Lung (tissue), 12 donors: ENCODE data around the gene ARL3. TPM values are rescaled to one million over a fixed set of nuclear protein-coding genes. Genes with fewer than 3 reads are reported as not detected.

ENCODE experiments used
- ATAC-seq: fragments of 200-7000 bp; cut with Tn5 transposase; one replicate; pipeline ENCODE4 v1.9.1; 2020; ENCODE audit warnings: moderate number of reproducible peaks; ENCODE audit not compliant: insufficient read depth, low FRiP score
- DNase-seq, 3 donors: peaks; one replicate each; pipeline ENCODE4 v3.0.0-alpha.2; 2013 to 2017
- H3K27ac ChIP-seq, 2 donors: one replicate each; pipeline ENCODE4 v1.5.1; 2013; ENCODE audit warnings: mild to moderate bottlenecking in 2 of 2, moderate library complexity in 2 of 2, control low read depth in 1 of 2, inconsistent platforms in 1 of 2, low read depth in 1 of 2, low read length in 1 of 2
- H3K27me3 ChIP-seq, 3 donors: one replicate each; pipeline ENCODE4 v1.5.1; 2013; ENCODE audit warnings: low read length in 2 of 3; ENCODE audit not compliant: control insufficient read depth in 3 of 3, insufficient read depth in 3 of 3
- H3K36me3 ChIP-seq, 4 donors: one replicate each; pipeline ENCODE4 v1.5.1; 2013; ENCODE audit warnings: low read length in 4 of 4, mild to moderate bottlenecking in 1 of 4, moderate library complexity in 1 of 4; ENCODE audit not compliant: control insufficient read depth in 4 of 4, insufficient read depth in 4 of 4
- H3K4me1 ChIP-seq, 5 donors: one replicate each; pipeline ENCODE4 v1.5.1; 2013; ENCODE audit warnings: low read length in 5 of 5, mild to moderate bottlenecking in 2 of 5, moderate library complexity in 1 of 5; ENCODE audit not compliant: control insufficient read depth in 5 of 5, insufficient read depth in 5 of 5
- H3K4me3 ChIP-seq: one replicate; pipeline ENCODE4 v1.5.1; 2013; ENCODE audit warnings: mild to moderate bottlenecking, control low read depth, moderate library complexity
- H3K9ac ChIP-seq, 2 donors: one replicate each; pipeline ENCODE4 v1.5.1; 2013; ENCODE audit warnings: low read length in 2 of 2, control low read depth in 1 of 2; ENCODE audit not compliant: insufficient read depth in 1 of 2
- H3K9me3 ChIP-seq, 4 donors: one replicate each; pipeline ENCODE4 v1.5.1; 2013; ENCODE audit warnings: low read length in 3 of 4, mild to moderate bottlenecking in 1 of 4, moderate library complexity in 1 of 4; ENCODE audit not compliant: control insufficient read depth in 4 of 4, insufficient read depth in 3 of 4
- CTCF ChIP-seq: IDR thresholded peaks from 2 replicates; pipeline ENCODE4 v1.5.1; 2012; ENCODE audit warnings: mild to moderate bottlenecking; ENCODE audit errors: control extremely low read depth, extremely low read depth
- WGBS, 2 donors: extraction: QIAGEN DNeasy Blood & Tissue Kit; methylation state at CpG; one replicate each; pipeline ENCODE4 v1.1.7; 2013; 5-methylcytosine and 5-hydroxymethylcytosine counted together
- polyA plus RNA-seq, 2 donors: library from polyadenylated mRNA; stranded (reverse); fragments of 200-250 nt; gene quantifications; one replicate each; pipeline ENCODE4 v1.2.1, GENCODE V29; 2013
- total RNA-seq, 2 donors: library from RNA; depleted of rRNA in 1 of 2; stranded (reverse); fragments of >200 nt in 1 of 2; gene quantifications; one replicate each; pipeline ENCODE4 v1.2.1, GENCODE V29; 2014 to 2021
- donor health status: control.
- donor health status: control.
- donor health status: Bipolar disorder and iron deficiency.
- donor health status: healthy.
- donor health status: DM: yes; HTN: yes; CAD: no.

ARL3 gene
- total and polyA plus RNA-seq, 4 donors = 6.7 to 12.2 (median 9.7) TPM

- Histone ChIP-seq H3K9me3 (no peaks in the 10 kb centered on the region), H3K9ac (peak overlapping the region in 1 of 2 donors; percentile 93), H3K4me1 (peaks cover 17 to 55% (median 39%) of the 10 kb centered on the region in 5 donors), H3K36me3 (peaks cover 0 to 21% (median 0%) of the 10 kb centered on the region in 4 donors), H3K4me3 (peak overlapping the region; percentile 87), H3K27ac (peak overlapping the region; percentile 96 to 100), H3K27me3 (no peaks in the 10 kb centered on the region)
- ATAC-seq (no peak), DNase-seq (peak; percentile 41 to 67 (median 55))
- TF ChIP-seq CTCF = no peak
- 10 to 12% methylated on average over 18 of the region's 18 CpGs for WGBS, 2 donors
Measured at GRCh38 chr10:102646610-102647442, 67.4 kb downstream of the ARL3 start.

GRCh38 chr10:102645741-102646609, 68.2 kb downstream of the ARL3 start:
- Histone ChIP-seq H3K4me1 (peaks cover 17 to 52% (median 39%) of the 10 kb centered on the region in 5 donors), H3K36me3 (peaks cover 0 to 16% (median 0%) of the 10 kb centered on the region in 4 donors)
- 0 to 1% methylated on average over 29 of the region's 29 CpGs for WGBS, 2 donors

GRCh38 chr10:102645388-102645740, 68.8 kb downstream of the ARL3 start:
- DNase-seq (peak; percentile 90 to 94 (median 93)), ATAC-seq (peak; percentile 1)
- TF ChIP-seq CTCF = no peak
- peaks cover 0 to 12% (median 0%) of the 10 kb centered on the region in 4 donors for H3K36me3 ChIP-seq
- peak overlapping the region; percentile 87 for H3K4me3 ChIP-seq
- peaks cover 17 to 51% (median 34%) of the 10 kb centered on the region in 5 donors for H3K4me1 ChIP-seq
- H3K27ac ChIP-seq = peak overlapping the region; percentile 96 to 100
- no peaks in the 10 kb centered on the region for H3K27me3 ChIP-seq
- no peaks in the 10 kb centered on the region for H3K9me3 ChIP-seq
- WGBS, 2 donors = 0% methylated on average over 12 of the region's 12 CpGs
- H3K9ac ChIP-seq = peak overlapping the region; percentile 64 to 93

More at GRCh38 chr10:102645741-102646609, 68.2 kb downstream of the ARL3 start:
- Histone ChIP-seq H3K9ac (peak overlapping the region; percentile 64 to 93), H3K27me3 (no peaks in the 10 kb centered on the region), H3K27ac (peak overlapping the region; percentile 96 to 100), H3K9me3 (no peaks in the 10 kb centered on the region), H3K4me3 (peak overlapping the region; percentile 87)
- no peak for TF ChIP-seq CTCF
- ATAC-seq (peak; percentile 36), DNase-seq (peak; percentile 82 to 92 (median 87))
